Osteocyte (in vitro differentiated cells): ENCODE measurements around the gene TSPEAR. TPM values are rescaled to one million over a fixed set of nuclear protein-coding genes. Genes with fewer than 3 reads are reported as not detected.

Experiments used
- DNase-seq: peaks from one replicate; pipeline ENCODE4 v3.0.0; 2021; ENCODE audit warnings: mixed read lengths; ENCODE audit not compliant: unreplicated experiment; ENCODE audit errors: extremely low spot score
- H3K27ac Mint-ChIP-seq: one replicate; pipeline ENCODE4 v1.8.0; 2021; ENCODE audit warnings: mild to moderate bottlenecking, mixed read lengths; ENCODE audit not compliant: unreplicated experiment
- H3K27me3 Mint-ChIP-seq: one replicate; pipeline ENCODE4 v1.8.0; 2021; ENCODE audit warnings: mixed read lengths; ENCODE audit not compliant: unreplicated experiment
- H3K36me3 Mint-ChIP-seq: one replicate; pipeline ENCODE4 v1.8.0; 2021; ENCODE audit warnings: mixed read lengths; ENCODE audit not compliant: unreplicated experiment
- H3K4me1 Mint-ChIP-seq: one replicate; pipeline ENCODE4 v1.8.0; 2021; ENCODE audit warnings: mixed read lengths; ENCODE audit not compliant: unreplicated experiment
- H3K4me3 Mint-ChIP-seq: one replicate; pipeline ENCODE4 v1.8.0; 2021; ENCODE audit warnings: mild to moderate bottlenecking, moderate library complexity, mixed read lengths; ENCODE audit not compliant: unreplicated experiment
- H3K9me3 Mint-ChIP-seq: one replicate; pipeline ENCODE4 v1.8.0; 2021; ENCODE audit warnings: mixed read lengths; ENCODE audit not compliant: unreplicated experiment
- total RNA-seq: library from RNA; stranded (reverse); gene quantifications from 2 replicates; pipeline ENCODE4 v1.2.1, GENCODE V29; 2021
- TF ChIP-seq, protein P1 (sequence below): fragments of 200-600 bp; sonication (generic); IDR thresholded peaks from 2 replicates; pipeline ENCODE4 v1.5.0; 2021; ENCODE audit warnings: antibody characterized with exemption, mild to moderate bottlenecking, moderate library complexity

Gene TSPEAR
- total RNA-seq, 1 donor from 2014 or later: not detected

DNA sequence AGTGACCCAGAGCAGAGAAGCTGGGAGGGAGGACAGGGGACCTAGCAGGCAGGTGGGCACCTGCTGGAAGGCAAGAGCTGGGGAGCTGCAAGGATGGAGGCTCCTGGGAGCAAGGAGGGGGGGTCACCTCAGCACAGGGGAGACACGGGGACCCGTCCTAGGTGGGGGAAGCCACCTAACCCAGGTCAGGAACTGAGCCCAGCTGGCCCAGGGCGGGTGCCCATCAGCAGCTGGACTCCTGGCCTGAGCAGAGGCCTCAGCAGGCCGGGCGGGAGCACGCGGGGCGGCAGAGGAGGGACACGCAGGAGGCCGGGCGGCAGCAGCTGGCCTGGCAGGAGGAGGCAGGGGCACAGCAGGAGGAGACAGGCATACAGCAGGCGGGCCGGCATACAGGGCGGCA is 172.3 kb downstream of the TSPEAR start:
- no peak overlapping the region for H3K27ac Mint-ChIP-seq
- DNase-seq: peak; percentile 81
- no peaks in the 10 kb centered on the region for H3K36me3 Mint-ChIP-seq
- H3K27me3 Mint-ChIP-seq: peaks cover 12% of the 10 kb centered on the region
- H3K9me3 Mint-ChIP-seq: no peaks in the 10 kb centered on the region
- TF ChIP-seq, protein P1, sequence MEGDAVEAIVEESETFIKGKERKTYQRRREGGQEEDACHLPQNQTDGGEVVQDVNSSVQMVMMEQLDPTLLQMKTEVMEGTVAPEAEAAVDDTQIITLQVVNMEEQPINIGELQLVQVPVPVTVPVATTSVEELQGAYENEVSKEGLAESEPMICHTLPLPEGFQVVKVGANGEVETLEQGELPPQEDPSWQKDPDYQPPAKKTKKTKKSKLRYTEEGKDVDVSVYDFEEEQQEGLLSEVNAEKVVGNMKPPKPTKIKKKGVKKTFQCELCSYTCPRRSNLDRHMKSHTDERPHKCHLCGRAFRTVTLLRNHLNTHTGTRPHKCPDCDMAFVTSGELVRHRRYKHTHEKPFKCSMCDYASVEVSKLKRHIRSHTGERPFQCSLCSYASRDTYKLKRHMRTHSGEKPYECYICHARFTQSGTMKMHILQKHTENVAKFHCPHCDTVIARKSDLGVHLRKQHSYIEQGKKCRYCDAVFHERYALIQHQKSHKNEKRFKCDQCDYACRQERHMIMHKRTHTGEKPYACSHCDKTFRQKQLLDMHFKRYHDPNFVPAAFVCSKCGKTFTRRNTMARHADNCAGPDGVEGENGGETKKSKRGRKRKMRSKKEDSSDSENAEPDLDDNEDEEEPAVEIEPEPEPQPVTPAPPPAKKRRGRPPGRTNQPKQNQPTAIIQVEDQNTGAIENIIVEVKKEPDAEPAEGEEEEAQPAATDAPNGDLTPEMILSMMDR: no peak
- H3K4me1 Mint-ChIP-seq: no peaks in the 10 kb centered on the region
- H3K4me3 Mint-ChIP-seq: no peak overlapping the region

DNA sequence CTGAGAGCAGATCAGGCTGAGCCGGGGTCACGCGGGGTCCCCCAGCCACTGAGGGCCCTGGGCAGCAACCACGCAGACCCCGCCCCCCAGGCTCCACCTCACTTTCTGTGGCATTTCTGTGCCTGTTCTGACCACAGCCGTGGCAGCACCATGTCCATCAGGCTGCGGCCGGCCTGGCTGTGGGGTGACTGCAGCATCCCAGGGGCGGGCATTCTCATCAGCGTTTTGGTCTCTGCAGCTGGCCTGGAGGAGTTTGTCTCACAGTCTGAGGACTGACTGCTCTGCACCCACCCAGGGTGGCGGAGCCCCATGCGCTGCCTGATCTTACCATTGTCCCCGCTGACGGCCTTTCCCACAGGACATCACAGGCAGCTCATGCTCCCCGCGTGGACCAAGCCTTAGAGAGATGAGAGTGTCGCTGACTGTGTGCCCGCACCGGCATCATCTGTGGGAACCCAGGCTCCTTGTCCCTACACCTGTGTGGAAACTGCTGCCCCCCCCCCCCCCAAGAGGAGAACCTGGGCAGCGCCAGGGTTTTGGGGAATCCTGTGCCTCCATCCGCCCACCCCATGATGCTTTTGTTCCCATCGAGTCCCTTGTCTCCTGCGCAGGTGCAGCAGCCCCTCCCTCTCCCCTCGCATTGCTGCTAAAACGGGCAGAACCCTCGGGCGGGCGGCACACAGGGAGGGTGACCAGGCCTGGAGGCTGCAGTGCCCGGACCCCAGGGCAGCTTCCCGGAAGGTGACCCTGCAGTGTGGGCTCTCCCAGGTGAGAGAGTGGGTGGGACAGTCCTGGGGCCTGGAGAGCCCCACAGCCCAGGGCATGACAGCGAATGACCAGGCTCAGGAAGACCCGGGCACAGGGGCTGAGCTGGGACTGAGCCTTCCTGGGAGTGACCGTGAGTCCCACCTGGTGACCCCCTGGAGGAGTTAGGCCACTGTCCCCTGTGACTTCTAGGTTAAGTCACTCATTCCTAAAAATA is 173.2 kb downstream of the TSPEAR start:
- Mint-ChIP-seq H3K36me3 (no peaks in the 10 kb centered on the region), H3K9me3 (no peaks in the 10 kb centered on the region), H3K4me1 (no peaks in the 10 kb centered on the region), H3K27me3 (peaks cover 12% of the 10 kb centered on the region), H3K4me3 (no peak overlapping the region), H3K27ac (no peak overlapping the region)
- TF ChIP-seq, protein P1: no peak
- peak; percentile 80 for DNase-seq

- Mint-ChIP-seq H3K27me3 (peaks cover 12% of the 10 kb centered on the region), H3K4me1 (no peaks in the 10 kb centered on the region), H3K9me3 (no peaks in the 10 kb centered on the region), H3K27ac (no peak overlapping the region), H3K4me3 (no peak overlapping the region), H3K36me3 (no peaks in the 10 kb centered on the region)
- TF ChIP-seq, protein P1: no peak
- DNase-seq: no peak
These were observed 175.4 kb downstream of the TSPEAR start for GRCh38 chr21:44535963-44536362.

DNA sequence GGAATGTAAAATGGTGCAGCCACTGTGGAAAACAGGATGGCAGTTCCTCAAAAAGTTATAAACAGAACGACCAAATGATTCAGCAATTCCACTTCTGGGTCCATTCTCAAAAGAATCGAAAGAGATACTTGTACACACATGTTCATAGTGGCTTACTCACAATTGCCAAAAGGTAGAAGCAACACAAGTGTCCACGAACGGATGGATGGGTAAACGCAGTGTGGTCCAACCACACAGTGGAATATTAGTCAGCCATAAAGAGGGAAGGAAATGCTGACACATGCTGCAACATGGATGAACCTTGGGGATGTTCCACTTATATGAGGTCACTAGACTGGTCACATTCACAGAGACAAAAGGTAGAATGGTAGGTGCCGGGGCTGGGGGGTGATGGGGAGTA is 176.7 kb downstream of the TSPEAR start:
- TF ChIP-seq, protein P1: no peak
- H3K4me1 Mint-ChIP-seq: no peaks in the 10 kb centered on the region
- peaks cover 12% of the 10 kb centered on the region for H3K27me3 Mint-ChIP-seq
- no peak overlapping the region for H3K4me3 Mint-ChIP-seq
- no peak overlapping the region for H3K27ac Mint-ChIP-seq
- DNase-seq: no peak
- no peaks in the 10 kb centered on the region for H3K9me3 Mint-ChIP-seq
- H3K36me3 Mint-ChIP-seq: no peaks in the 10 kb centered on the region

- H3K4me3 Mint-ChIP-seq: no peak overlapping the region
- no peaks in the 10 kb centered on the region for H3K36me3 Mint-ChIP-seq
- DNase-seq: no peak
- H3K27me3 Mint-ChIP-seq: peaks cover 12% of the 10 kb centered on the region
- H3K4me1 Mint-ChIP-seq: no peaks in the 10 kb centered on the region
- H3K9me3 Mint-ChIP-seq: no peaks in the 10 kb centered on the region
- no peak overlapping the region for H3K27ac Mint-ChIP-seq
- TF ChIP-seq, protein P1: no peak
These were observed 177.3 kb downstream of the TSPEAR start for GRCh38 chr21:44533891-44534627.
